GM12864 (cell line): ENCODE measurements around the gene TRAF3.
"Not testable (repeated sequence)": the region's sequence is repeated elsewhere in the genome, so short reads cannot be mapped to it uniquely, and the experiment has no call there.

Experiments used
- DNase-seq: peaks from one replicate; pipeline ENCODE4 v3.0.0-alpha.2; 2011; ENCODE audit warnings: low read depth
- H3K4me3 ChIP-seq: 2 replicates; pipeline ENCODE4 v1.5.1; 2011; ENCODE audit warnings: mild to moderate bottlenecking, low read depth, low read length, control low read depth
- CTCF ChIP-seq: IDR thresholded peaks from 2 replicates; pipeline ENCODE4 v1.5.1; 2011; ENCODE audit warnings: low read depth, mild to moderate bottlenecking, moderate library complexity, low read length, control low read depth, inconsistent platforms; ENCODE audit errors: missing control alignments

The TRAF3 gene

DNA sequence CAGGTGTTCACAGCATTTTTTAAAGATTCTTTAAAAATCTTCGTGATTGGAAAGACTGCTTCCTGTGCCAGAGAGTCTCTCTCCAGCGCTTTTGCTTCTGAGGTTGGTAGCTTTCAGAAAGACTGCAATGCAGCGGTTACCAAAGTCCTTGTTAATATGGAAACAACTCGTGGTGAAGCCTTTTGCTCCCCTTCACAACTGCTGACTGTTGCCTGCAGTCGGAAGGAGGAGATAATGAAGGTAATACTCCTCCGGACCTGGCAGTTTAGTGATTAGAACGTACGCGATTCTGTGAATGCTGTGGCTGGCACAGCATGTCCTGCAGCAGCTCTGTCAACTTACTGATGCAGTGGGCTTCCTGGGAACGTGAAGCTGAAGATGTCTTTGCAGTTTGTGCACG lies 50.9 kb downstream of the TRAF3 start:
- no peak for TF ChIP-seq CTCF
- no peak overlapping the region for H3K4me3 ChIP-seq
- no peak for DNase-seq

GRCh38 chr14:102829016-102829548 lies 51.8 kb downstream of the TRAF3 start:
- DNase-seq, result no peak
- H3K4me3 ChIP-seq, result no peak overlapping the region
- no peak for TF ChIP-seq CTCF

DNA sequence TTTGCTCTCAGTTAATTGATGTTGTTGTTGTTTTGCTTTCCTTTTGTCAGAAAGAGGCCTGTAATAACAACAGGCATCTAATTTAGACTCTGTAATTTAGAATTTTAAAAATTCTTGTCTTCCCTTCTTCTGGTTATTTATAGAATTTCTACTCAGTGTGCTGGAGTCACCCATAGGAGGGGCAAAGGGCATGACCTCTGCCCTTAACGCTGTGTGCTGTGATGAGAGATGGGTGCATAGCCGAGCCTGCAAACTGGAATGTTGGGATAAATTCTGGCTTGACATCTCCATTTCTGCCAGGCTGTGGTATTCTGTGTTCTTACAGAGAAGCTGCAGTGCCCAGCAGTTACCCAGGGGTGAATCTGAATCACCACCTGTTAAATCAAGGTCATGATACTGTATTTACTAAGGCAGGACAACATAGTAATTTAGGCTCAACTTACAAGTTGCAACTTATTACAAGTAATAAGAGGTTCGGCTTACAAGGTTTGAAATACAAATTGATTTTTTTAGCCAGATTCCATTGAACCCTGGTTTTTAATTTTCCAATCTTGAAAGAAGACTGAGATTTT lies 53.3 kb downstream of the TRAF3 start:
- H3K4me3 ChIP-seq, result no peak overlapping the region
- no peak for DNase-seq
- no peak for TF ChIP-seq CTCF

DNA sequence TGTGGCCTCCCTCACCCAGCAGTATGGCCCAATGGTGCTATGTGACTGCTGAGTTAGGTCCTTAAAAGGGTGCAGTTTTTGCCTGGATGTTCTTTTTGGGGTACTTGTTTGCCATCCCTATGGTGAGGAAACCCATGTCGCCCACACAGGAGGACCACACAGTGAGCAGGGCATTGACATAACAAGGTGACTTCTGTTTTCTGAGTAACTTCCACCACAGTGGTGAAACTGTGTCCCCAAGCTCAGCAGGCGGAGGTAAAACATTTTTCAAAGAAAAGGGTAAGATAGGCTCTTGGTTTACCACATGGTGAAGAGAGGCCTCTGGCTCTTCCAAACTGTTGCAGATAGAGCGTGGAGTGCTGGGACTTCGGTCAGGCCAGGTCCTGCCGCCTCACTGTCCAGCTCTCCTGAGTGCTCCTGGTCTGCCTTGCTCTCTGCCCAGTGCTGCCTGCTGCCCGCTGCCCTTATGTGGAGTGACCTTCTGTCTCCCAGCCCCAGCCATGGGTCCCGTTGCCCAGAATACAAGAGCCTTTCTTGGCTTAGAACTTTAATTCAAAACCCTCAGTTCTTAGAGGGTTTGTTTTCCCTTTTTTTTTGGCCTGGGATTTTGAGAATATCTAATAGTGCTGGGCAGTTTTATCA lies 54.0 kb downstream of the TRAF3 start:
- no peak overlapping the region for H3K4me3 ChIP-seq
- DNase-seq, result no peak

GRCh38 chr14:102833341-102833740 lies 56.1 kb downstream of the TRAF3 start:
- H3K4me3 ChIP-seq, result no peak overlapping the region
- DNase-seq, result no peak
- TF ChIP-seq CTCF, result no peak

More for the DNA sequence above, 54.0 kb downstream of the TRAF3 start:
- TF ChIP-seq CTCF, result no peak

GRCh38 chr14:102833991-102834390 lies 56.7 kb downstream of the TRAF3 start:
- no peak overlapping the region for H3K4me3 ChIP-seq
- TF ChIP-seq CTCF, result no peak
- DNase-seq, result no peak

- no peak for DNase-seq
- no peak overlapping the region for H3K4me3 ChIP-seq
- no peak for TF ChIP-seq CTCF
Measured at GRCh38 chr14:102835959-102836358, 58.7 kb downstream of the TRAF3 start.

GRCh38 chr14:102837120-102837519 lies 59.9 kb downstream of the TRAF3 start:
- not testable (repeated sequence) for DNase-seq, H3K4me3 ChIP-seq
